ENCODE data around the gene USP2.

Gene USP2

DNA sequence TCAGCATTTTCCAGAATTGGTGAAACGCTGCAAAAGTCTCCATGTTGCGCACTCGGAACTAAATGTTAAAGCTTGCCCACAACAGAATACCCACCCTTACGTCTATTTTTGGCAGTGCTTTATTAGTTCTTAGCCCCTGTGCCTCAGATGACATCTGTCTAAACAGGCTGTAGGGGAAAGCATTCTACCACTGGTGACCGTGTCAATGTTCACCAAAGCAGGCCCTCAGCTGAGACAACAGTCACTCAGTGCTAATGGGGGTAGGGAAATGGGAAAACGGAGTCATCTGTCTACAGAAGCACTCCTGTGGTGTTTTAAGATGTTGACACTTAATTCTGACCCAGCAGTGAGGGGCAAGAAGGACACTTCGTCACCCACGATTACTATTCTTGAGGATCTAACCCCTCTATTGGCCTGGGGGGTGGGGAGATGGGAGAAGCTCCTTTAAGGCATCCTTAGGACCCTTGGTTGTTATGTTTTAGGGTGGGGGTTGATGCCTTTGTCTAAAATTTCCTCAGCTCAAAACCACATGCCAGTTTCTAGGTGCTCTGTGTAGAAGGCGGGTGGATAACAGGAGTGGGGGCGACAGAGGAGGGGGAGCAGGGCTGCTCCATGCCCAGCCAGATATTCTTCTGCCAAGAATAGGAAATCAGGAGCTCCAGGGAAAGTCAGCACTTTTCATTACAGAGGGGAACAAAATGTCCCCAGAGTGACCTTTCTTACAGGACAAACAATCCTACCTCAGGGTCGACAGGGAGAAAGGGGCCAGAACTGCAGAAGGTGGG is 19.4 kb downstream of the USP2 start:
- no peak for FAIRE-seq

DNA sequence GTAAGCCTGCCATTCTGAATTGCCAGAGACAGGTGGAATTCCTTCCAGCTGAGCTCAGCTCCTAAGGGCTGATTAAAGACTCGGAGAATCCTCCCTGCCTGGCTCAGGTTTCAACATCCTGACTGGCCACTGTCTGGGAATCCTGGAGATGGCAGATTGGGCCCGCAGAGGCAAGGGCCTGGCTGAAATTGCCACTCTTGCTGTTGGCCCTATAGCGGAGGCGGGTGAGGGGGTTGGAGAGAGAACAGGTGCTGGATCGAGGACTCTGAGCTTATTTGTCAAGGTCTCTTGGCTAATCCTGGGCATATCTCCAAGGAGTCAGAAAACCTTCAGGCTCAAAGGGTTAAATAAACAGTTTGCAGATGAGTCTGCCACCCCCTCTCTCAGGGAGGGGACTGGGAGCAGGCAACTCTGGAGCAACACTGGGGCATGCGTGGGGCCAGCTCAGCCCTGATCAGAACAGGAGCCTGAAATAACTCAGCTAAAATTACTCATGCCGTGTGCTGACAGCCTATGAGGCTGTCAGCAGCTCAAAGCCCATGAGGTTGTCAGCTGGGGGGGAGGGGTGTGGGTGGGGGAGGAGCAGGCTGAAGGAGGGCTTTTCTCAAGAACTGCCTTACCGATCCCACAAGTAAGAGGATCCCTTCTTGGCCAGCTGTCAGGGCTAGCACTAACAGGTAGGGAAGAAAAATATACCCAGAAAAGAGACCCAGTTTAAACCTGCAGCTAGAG is 20.3 kb downstream of the USP2 start:
- no peak for FAIRE-seq

DNA sequence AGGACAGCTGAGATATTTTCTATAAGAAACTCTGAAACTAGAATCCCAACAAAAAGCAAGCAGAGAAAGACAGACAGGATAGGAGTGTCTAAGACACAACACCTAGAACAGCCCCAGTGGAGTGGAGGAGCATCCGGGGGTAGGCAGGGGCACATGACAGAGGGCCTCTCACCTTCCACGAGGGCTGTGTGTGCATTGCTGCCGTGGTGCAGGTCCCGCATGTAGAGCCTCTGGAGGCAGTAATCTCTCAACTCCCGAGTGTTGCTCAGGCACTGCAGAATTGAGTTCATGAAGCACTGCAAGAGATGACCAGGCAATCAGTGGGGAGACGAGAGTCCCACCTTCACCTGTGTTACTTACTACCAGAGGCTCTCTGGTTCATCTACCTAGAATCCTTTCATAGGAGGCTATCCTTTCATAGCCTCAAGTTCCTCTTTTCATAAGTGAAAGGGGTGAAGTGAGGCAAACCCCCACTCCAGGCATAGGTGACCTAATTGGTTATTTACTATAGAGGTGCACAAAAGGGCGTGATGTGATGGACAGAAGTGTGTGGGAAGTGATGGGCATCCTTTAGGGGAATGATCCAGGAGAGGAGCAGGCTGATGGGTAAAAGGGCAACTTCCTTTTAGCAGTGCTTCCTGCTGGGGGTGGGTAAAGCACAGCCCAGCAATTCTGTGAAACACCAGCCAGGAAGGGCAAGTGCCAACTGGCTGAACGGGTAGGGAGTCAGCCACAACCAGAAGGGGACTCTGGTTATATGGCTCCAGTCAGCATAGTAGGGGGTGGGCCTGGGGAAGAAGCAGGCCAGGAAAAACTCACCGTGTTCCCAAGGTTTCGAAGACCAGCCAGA is 21.9 kb downstream of the USP2 start:
- FAIRE-seq = no peak

DNA sequence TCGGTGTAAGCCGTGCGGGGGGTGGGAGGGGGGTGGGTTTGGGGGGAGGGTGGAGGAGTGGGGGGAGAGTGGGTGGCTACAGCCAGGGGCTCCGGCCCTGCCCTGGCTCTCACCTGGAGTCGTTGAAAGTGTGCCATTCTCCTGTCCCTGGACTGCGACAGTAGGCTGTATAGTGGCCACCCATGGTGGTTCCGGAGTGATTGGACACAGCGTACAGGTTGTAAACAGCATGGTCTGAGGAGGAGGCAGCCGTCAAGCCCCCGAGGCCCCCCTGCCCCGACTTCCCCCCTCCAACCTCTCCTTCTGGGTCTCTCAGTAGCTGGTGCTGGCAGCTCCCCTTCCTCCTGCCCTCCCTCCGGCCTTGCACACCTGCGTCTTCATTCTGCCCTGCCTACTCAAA is 24.4 kb downstream of the USP2 start:
- FAIRE-seq = no peak

DNA sequence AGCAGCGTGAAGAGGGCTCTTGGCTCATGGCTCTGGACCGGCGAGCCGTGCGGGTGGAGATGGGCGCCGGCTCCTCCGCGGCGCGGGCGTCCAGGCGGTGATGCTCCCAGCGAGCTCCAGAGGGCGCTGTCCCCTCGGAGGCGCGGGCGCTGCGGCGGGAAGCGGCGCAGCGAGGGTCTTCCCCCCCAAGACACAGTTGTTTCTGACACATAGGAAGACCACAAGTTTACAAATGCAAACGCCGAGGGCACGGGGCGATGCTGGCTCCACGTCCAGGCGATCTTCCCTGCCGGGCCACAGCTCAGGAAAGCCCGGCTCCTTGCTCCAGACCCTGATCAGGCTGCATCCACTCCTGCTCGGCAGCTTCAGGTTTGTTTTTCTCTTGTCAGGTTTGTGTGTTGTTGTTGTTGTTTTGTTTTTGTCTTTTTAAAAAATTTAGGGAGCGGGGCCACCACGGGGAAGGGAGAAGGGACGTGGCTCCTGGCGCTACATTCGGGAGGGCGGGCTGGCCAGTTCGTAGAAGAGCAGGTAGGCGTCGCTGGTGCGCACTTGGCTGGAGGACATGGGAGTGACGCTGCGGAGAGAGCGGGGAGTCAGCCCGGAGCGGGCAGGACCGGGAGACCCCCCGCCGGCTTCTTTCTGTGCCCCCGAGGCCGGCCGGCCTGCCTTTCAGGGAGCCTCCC is 25.0 kb downstream of the USP2 start:
- no peak for FAIRE-seq

DNA sequence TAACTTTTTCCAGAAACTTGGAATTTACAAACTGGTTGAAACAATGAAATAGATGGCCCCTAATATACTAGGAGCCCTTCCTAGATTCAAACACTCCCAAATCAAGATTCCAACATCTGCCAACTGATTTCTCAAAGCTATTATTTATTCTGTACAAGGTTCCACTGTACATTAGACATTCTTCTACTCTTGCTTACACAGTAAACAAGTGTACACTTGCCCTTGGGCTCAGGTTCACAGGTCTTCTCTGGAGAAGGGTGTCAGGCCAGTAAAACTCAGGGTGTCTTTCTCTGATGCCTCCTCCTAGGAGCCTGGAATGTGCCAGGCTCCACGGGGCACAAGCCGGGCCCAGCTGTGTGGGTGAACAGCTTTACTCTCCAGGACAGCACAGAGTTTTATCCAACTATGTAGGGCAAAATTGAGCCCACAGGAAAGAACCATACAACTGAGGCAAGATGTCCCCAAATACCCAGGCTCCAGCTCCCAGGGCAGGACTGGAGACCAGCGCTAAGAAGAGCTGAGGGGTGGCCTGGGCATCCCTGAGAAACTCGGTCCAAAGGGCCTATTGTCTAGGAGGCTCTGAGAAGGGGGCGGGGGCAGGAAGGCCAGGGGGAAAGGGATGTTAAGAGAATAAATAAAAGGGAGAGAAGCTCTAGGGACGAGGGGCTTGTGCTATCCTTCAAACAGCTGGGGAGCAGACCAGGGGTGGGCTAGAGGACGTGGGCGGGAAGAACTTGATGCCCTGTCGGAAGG is 26.2 kb downstream of the USP2 start:
- FAIRE-seq = no peak

DNA sequence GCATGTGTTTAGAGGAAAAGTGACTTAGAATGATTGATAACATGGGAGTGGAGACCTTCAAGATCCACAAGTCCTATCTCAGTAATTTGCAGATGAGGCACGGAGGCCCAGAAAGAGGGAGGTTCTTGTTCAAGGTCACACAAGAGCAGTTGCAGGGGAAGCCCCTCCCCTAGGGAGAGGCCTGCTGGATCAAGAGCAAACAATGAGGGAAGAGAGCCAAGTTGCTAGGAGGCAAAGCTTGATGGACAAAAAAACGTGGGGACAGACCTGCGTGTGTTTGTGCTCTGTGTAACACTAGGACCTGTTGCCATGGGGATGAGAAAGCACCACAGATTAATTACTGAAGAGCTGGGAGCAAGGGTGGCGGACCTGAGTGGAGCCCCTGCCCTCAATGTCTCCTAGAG is 28.6 kb downstream of the USP2 start:
- no peak for FAIRE-seq

DNA sequence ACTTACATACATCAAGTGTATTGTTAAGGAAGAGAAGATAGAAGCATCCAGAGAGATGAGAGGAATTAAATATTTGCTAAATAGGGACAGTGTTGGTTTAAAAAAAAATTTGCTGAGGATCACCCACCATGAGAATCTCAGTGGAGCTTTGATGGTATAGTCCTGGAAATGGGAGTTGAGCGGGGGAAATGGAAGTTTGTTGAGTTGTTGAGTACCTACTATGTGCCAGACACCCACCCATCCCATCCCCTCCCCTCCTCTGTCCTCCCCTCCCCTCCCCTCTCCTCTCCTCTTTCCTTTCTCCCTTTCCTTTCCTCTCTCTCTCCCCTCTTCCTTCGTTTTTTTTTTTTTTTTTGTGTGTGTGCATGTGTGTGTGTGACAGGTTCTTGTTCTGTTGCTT is 30.3 kb downstream of the USP2 start:
- no peak for FAIRE-seq

DNA sequence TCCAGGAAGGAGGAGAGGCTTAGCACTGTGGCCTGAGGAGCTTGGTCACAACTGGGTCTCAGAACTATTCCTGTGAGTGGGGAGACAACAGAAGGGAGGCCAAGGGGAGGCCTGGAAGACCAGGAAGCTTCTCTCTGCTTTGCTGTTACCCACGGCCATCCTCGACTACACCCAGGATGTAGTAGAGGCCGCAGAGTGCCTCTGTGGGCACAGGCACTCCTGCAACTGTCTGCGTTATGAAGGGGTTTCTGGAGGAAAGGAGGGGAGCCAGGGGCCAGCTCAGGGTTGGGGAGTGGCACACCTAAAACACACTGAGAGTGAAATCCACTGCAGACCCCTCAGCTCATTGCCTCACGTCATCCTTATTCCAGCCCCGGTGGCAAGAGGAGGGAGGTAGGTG is 31.2 kb downstream of the USP2 start:
- no peak for FAIRE-seq

DNA sequence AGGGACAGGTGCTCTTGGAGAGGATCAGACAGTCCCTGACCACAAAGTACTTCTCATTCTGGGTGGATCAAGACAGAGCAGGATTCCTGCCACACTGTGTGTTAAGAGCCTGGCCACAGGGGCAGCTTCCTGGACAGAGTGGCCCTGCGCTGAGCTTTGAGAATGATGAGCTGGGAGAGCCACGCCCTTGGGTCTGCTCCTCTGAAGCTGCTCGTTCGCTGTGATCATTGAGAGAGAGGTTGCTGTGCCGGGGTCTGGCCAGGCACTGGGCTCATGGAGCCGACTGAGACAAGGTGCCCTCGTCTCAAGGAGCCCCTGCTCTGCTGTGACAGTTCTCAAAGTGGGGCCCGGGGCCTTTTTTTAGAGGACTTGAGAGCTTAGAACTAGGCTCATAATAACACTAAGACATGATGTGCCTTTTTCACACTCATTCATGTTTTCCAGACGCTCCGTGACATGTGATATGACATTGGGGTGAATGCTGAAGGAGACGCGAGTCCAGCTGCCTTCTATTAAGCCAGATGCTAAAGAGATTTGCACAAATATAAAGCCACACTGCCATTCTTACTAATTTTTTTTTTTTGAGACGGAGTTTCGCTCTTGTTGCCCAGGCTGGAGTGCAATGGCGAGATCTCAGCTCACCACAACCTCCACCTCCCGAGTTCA is 33.4 kb downstream of the USP2 start:
- FAIRE-seq = no peak

DNA sequence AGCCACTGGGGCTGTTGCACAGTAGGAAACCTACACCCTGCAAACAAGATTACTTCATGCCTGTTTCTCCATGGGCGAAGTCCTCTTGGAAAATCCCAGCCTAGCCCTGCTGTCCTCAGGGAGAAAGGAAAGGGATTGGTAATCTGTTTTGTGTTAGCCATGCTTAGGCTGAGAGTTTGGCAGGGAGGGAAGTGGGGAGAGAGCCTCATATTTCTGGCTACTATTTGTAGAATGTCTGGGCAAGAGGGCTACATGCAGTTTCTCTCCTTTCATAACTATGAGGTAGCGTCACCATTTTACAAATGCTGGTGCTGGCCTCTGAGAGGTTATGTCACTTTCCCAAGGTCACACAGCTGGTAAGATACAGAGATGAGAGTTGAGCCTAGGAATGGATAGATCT is 34.2 kb downstream of the USP2 start:
- no peak for FAIRE-seq

DNA sequence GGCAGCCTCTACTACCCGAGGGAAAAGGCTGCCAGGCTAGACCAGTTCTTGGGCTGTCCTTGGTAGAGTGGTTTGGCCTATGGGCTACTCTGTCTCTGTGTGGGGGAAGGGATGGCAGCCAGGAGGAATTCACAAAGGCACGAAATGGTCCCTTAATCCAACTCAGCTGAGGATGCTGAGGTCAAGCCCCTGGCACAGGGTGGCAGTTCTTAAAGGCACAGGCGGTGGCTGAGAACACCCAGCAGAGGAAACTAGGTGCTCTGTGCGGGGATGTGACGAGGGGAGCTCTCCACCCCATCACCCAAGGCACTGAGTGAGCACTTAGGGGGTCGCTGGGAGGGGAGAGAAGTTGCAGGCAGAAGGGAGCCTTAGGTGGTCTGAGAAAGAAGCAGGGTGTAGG is 34.9 kb downstream of the USP2 start, which contains the start of gene MFRP:
TSS of gene MFRP (minus strand) at position 101 of the 400 bp plus-strand sequence. CDS start 192 bp downstream, outside the sequence.
- FAIRE-seq = no peak

DNA sequence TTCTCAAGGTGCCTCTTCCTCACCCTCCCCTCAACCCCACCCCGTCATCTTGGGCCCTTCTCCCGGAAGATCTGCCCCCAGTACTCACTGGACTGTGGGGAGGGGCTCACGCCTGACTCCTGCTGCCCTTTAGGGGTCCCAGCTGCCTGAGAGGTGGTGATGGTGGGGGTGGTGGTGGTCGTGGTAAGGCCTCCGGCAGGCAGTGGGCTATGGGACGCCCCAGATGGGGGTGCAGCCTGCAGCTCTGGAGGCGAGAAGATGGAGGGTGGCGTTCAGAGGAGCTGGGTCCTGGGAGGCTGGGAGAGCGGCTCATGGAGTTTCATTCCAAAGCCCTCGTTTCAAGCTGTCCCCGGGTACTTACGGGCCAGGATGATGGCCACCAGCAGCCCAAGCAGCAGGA is 35.8 kb downstream of the USP2 start:
- no peak for FAIRE-seq

DNA sequence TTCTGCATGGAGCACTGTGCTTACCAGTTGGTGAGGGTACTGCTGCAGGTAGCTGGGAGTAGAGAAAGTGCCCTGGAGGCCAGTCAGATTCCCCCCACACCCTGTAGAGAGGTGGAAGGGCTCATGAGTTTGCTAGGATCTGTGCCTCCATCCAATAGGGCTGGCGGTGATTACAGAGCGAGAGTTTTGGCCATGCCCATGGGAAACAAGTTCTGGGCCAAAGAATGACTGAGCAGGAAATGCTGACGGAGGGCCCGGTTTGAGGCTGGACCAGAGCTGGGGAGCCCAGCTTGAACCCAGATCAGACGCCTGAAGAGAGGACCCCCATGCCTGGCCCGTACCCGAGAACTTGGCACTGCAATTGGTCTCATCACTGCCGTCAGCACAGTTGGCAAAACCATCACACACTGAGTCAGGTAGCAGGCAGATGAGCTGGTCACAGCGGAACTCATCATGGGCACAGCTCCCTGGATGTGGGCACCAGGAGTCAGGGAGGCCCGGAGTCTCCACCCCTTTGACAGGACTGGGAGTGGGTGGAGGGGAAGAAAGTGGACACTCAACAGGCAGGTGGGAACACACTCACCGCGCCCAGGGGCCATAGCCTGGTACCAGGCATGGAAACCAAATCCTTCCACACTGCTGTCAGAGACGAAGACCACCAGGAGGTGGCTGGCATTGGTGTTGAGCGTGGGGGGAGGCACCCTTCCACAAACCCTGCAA is 37.0 kb downstream of the USP2 start:
- no peak for FAIRE-seq

DNA sequence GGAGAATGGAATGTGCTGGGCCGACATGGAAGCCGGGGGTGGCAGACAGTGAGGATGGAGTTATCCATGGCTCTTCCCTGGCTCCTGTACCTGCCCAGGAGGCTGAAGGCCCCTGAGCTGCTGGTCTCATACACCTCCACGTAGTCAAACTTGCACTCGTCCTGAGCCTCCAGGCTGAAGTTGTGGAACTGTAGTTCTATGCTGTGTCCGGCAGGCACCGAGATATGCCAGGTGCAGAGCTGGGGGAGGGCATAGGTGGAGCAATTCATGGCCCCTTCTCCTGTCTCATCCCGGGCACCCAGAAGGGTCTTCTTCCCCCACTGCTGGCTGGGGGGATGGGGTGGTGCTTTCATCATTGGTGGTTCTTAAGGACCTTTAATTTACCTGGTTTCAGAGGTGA is 37.8 kb downstream of the USP2 start:
- no peak for FAIRE-seq

DNA sequence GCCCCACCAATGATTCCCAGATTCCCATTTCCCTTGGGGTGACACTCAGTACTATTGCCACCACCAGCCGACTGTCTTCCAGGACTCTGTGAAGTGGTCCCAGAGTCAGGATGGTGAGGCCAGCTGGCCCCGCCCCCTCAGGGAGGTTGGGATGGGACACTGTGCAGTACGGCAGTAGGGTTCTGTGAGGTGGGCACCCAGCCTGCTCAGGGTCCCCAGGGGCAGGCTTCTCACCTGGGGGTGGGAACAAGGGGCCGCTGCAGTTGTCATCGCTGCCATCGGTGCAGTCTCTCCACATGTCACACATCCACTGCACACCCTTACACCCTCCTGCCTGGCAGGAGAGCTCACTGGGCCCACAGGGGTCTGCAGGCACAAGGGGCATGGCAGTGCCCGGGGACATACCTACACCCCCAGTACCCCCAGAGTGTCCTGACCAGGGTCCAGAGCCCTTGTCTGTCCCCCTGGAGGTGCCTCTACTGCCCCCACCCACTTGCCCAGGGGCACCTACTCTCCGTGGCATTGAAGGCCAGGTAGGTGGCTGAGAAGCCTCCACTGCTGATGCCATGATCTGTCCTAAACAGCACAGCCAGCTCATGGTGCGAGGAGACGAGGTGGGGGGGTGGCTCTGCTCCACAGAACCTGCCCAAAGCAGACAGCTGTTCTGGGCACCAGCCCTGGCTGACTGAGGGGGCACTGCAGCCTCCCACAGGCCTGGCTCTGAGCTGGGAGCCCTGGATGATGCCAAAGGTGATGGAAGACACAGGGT is 38.9 kb downstream of the USP2 start:
- FAIRE-seq = no peak

DNA sequence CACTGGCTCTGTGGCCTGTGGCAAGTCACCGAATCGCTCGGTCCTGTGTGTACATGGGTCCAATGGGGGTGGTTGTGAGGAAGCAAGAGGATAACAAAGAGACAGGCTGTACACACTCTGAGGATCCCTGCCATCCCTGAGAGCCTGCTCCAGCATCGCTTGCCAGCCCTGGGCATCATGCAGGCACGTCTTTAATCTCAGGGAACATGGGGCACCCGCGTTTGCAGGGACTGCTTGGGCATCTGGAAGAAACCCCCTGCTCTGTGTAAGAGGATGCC is 39.5 kb downstream of the USP2 start:
- FAIRE-seq = no peak

DNA sequence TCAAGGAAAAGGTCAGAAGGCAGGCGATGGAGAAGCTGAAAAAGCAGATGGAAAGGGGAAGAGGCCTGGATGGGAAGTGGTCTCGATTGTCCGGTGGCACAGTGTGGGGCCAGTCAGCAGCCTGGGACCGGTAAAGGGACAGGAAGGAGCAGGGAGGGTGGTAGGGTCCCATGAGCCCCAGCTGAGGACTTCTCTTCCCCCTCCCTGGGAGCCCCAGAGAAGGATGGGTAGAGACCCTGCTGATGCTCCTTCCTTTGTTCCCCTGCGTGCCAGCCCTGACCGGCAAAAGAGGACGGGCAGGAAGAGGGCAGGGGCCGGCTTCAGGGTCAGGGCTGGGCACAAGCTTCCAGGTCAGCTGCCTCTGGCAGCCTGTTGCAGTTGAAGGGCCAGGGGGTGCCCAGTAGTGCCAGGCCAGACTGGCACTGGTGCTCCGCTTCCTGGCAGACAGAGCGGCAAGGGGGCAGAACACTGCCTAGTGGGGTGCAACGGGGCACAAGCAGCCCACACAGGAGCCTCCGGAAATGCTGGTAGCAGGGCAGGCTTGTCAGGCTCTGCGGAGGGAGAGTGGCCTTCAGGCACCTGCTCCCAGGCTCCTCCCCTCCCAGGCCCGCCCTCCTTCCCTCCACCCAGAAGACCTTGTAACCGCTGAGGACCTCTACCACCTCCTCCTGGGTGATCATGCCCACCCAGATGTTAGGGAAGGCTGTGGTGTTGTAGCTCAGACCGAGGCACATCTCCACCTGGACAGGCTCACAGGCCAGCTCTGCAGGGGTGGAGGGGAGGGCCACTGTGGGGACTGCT is 40.1 kb downstream of the USP2 start:
- FAIRE-seq = no peak
